Measurements from ENCODE around the gene SH2D1A.

DNA sequence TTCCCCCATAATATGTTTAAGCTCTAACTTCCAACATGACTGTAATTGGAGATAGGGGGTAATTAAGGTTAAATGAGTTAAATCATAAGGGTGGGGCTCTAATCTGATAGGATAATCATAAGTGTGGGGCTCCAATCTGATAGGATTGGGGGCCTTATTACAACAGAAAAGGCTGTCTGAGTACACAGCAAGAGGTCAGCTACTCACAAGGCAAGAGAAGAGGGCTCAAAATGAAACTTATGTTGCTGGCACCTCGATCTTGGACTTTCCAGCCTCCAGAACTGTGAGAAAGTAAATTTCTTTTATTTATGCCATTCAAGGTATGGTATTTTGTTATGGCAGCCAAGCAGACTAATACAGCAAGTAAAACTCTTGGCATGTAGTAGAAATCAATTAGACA is 16.4 kb downstream of the SH2D1A start:
- TF ChIP-seq CTCF (conservative IDR thresholded peaks at IDR 0.05; ENCODE audit: low read length) (no peak), EZH2phosphoT487 (IDR thresholded peaks at IDR 0.05; ENCODE audit: borderline replicate concordance) (no peak)
